Upper lobe of left lung (tissue), 6 donors: ENCODE data around the gene TRMT6. TPM values are rescaled to one million over a fixed set of nuclear protein-coding genes. Genes with fewer than 3 reads are reported as not detected.

Experiments
- ATAC-seq, 2 donors: fragments of 200-7000 bp; cut with Tn5 transposase; one replicate each; pipeline ENCODE4 v1.9.1; 2022; ENCODE audit warnings: mild to moderate bottlenecking in 2 of 2, moderate library complexity in 2 of 2; ENCODE audit not compliant: low FRiP score in 2 of 2
- DNase-seq, 2 donors: peaks; one replicate each; pipeline ENCODE4 v3.0.0-alpha.2; 2019 to 2020
- H3K27ac ChIP-seq, 4 donors: fragments of 200-600 bp; sonication (generic); one replicate each; pipeline ENCODE4 v1.5.1; 2016 to 2019
- H3K27me3 ChIP-seq, 4 donors: fragments of 200-600 bp; sonication (generic); one replicate each; pipeline ENCODE4 v1.5.1; 2017 to 2019
- H3K36me3 ChIP-seq, 4 donors: fragments of 200-600 bp; sonication (generic); one replicate each; pipeline ENCODE4 v1.5.1; 2016 to 2019
- H3K4me1 ChIP-seq, 4 donors: fragments of 200-600 bp; sonication (generic); one replicate each; pipeline ENCODE4 v1.5.1; 2018 to 2019
- H3K4me3 ChIP-seq, 4 donors: fragments of 200-600 bp; sonication (generic); one replicate each; pipeline ENCODE4 v1.5.1; 2017 to 2019; ENCODE audit warnings: mild to moderate bottlenecking in 2 of 4, moderate library complexity in 1 of 4
- H3K9me3 ChIP-seq, 4 donors: fragments of 200-600 bp; sonication (generic); one replicate each; pipeline ENCODE4 v1.5.1; 2018 to 2019
- CTCF ChIP-seq, 6 experiments: fragments of 450-650 bp in 4 of 6; fragments of 200-600 bp in 2 of 6; sonication (generic) in 2 of 6; IDR thresholded peaks; one replicate each; pipeline ENCODE4 v1.5.1; 2016 to 2019; ENCODE audit warnings: antibody characterized with exemption in 6 of 6
- EP300 ChIP-seq, 4 donors: sonication (generic); formaldehyde crosslinking; IDR thresholded peaks; one replicate each; pipeline ENCODE4 v1.5.1; 2017; ENCODE audit warnings: antibody characterized with exemption in 4 of 4, control low read depth in 2 of 4
- POLR2A ChIP-seq, 4 donors: fragments of 450-650 bp; IDR thresholded peaks; one replicate each; pipeline ENCODE4 v1.5.1; 2016 to 2017; ENCODE audit warnings: antibody characterized with exemption in 4 of 4, mild to moderate bottlenecking in 2 of 4
- POLR2AphosphoS5 ChIP-seq, 2 donors: sonication (generic); formaldehyde crosslinking; IDR thresholded peaks; one replicate each; pipeline ENCODE4 v1.5.1; 2017; ENCODE audit warnings: antibody characterized with exemption in 2 of 2
- WGBS, 2 donors: methylation state at CpG; one replicate each; pipeline ENCODE4 v1.1.5; 2017 to 2018; 5-methylcytosine and 5-hydroxymethylcytosine counted together
- total RNA-seq, 6 donors: library from RNA; depleted of rRNA in 4 of 6; stranded (reverse); fragments of >200 nt in 4 of 6; gene quantifications; one replicate each; pipeline versions ENCODE4 v1.1.0 to v1.2.1, GENCODE V29; 2016 to 2021
- donor health status: DM: no; HTN: no; CAD: no; lungs with moderate emphysema.
- donor health status: DM: no; HTN: yes; CAD: no; lungs with severe emphysema.

Gene TRMT6
- total RNA-seq, 6 donors from 2014 or later = 3.9 to 14.3 (median 7.7) TPM

DNA sequence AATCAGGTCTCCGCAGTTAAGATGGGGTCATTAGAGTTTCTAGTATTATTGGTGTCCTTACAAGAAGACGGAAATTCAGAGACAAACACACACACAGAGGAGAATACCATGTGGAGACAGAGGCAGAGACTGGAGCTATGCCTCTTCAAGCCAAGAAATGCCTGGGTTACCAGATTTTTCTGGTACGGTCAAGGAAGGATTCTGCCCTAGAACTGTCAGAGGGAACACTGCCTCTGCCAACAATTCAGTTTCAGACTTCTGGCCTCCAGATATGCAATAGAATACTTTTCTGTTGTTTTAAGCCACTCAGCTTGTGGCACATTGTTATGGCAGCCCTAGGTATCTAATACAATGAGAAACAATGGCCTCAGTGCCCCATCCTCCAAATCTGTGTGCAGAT is 18.9 kb downstream of the TRMT6 start:
- H3K4me3 ChIP-seq = no peak overlapping the region
- no peaks in the 10 kb centered on the region for H3K9me3 ChIP-seq
- DNase-seq = no peak
- TF ChIP-seq EP300 (IDR thresholded peaks at IDR 0.05) (no peak), CTCF (IDR thresholded peaks at IDR 0.05) (no peak), POLR2A (IDR thresholded peaks at IDR 0.05) (no peak), POLR2AphosphoS5 (IDR thresholded peaks at IDR 0.05) (no peak)
- no peaks in the 10 kb centered on the region for H3K4me1 ChIP-seq
- 84 to 89% methylated on average over 3 of the region's 3 CpGs for WGBS, 2 donors
- H3K27me3 ChIP-seq = no peaks in the 10 kb centered on the region
- H3K36me3 ChIP-seq = no peaks in the 10 kb centered on the region
- no peak overlapping the region for H3K27ac ChIP-seq
- ATAC-seq = no peak

- DNase-seq = no peak
- Histone ChIP-seq H3K36me3 (no peaks in the 10 kb centered on the region), H3K4me1 (no peaks in the 10 kb centered on the region), H3K27me3 (no peaks in the 10 kb centered on the region), H3K27ac (no peak overlapping the region), H3K4me3 (no peak overlapping the region), H3K9me3 (no peaks in the 10 kb centered on the region)
- 71 to 73% methylated on average over 8 of the region's 8 CpGs for WGBS, 2 donors
- TF ChIP-seq CTCF (IDR thresholded peaks at IDR 0.05) = no peak
- TF ChIP-seq EP300 (IDR thresholded peaks at IDR 0.05) = no peak
- no peak for ATAC-seq
These were observed 21.3 kb downstream of the TRMT6 start for GRCh38 chr20:5928836-5929715.

GRCh38 chr20:5927749-5928462 is 22.4 kb downstream of the TRMT6 start:
- no peaks in the 10 kb centered on the region for H3K36me3 ChIP-seq
- H3K4me3 ChIP-seq = no peak overlapping the region
- 72 to 84% methylated on average over 4 to 8 of the region's 11 CpGs for WGBS, 2 donors
- no peak overlapping the region for H3K27ac ChIP-seq
- no peaks in the 10 kb centered on the region for H3K27me3 ChIP-seq
- ATAC-seq (no peak), DNase-seq (peak in 1 of 2 donors; percentile 27)
- TF ChIP-seq POLR2A (IDR thresholded peaks at IDR 0.05) (no peak), POLR2AphosphoS5 (IDR thresholded peaks at IDR 0.05) (no peak), EP300 (IDR thresholded peaks at IDR 0.05) (no peak), CTCF (IDR thresholded peaks at IDR 0.05) (no peak)
- H3K4me1 ChIP-seq = no peaks in the 10 kb centered on the region
- H3K9me3 ChIP-seq = no peaks in the 10 kb centered on the region

DNA sequence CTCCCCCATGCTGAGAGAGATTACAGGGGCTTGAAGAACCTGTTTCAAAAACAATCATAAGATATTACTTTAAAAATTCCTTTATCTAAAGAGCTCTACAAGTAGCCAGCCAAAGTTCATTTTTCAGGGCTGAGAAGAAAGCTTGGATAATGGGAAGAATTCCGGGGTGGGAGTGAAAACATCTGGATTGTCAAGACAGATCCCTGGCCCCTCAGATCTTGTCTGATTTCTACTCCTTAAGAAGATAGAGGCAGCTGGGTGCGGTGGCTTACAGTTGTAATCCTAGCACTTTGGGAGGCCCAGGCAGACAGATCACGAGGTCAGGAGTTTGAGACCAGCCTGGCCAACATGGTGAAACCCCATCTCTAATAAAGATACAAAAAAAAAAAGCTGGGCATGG is 24.8 kb downstream of the TRMT6 start:
- H3K36me3 ChIP-seq = no peaks in the 10 kb centered on the region
- TF ChIP-seq EP300 (IDR thresholded peaks at IDR 0.05) = no peak
- TF ChIP-seq CTCF (IDR thresholded peaks at IDR 0.05) = no peak
- TF ChIP-seq POLR2AphosphoS5 (IDR thresholded peaks at IDR 0.05) = no peak
- no peak for TF ChIP-seq POLR2A (IDR thresholded peaks at IDR 0.05)
- ATAC-seq = no peak
- 70 to 74% methylated on average over 3 of the region's 3 CpGs for WGBS, 2 donors
- no peaks in the 10 kb centered on the region for H3K27me3 ChIP-seq
- H3K4me1 ChIP-seq = no peaks in the 10 kb centered on the region
- no peaks in the 10 kb centered on the region for H3K9me3 ChIP-seq
- no peak for DNase-seq
- H3K4me3 ChIP-seq = no peak overlapping the region
- no peak overlapping the region for H3K27ac ChIP-seq
